Suprapubic skin (tissue), 4 donors: ENCODE measurements around the gene CSMD2.

Experiments used
- EP300 ChIP-seq: sonication (generic); formaldehyde crosslinking; IDR thresholded peaks from one replicate; pipeline ENCODE4 v1.6.1; 2017; ENCODE audit warnings: antibody characterized with exemption
- POLR2A ChIP-seq, 2 donors: fragments of 450-650 bp; IDR thresholded peaks; one replicate each; pipeline ENCODE4 v1.6.1; 2017; ENCODE audit warnings: antibody characterized with exemption in 2 of 2, mild to moderate bottlenecking in 2 of 2, moderate library complexity in 2 of 2
- POLR2AphosphoS5 ChIP-seq, 3 donors: sonication (generic); formaldehyde crosslinking; IDR thresholded peaks; one replicate each; pipeline ENCODE4 v1.6.1; 2017; ENCODE audit warnings: antibody characterized with exemption in 3 of 3
- TF ChIP-seq, protein P1 (sequence below), 2 donors: fragments of 200-600 bp in 1 of 2; fragments of 450-650 bp in 1 of 2; sonication (generic) in 1 of 2; IDR thresholded peaks; one replicate each; pipeline ENCODE4 v1.5.1; 2016 to 2019; ENCODE audit warnings: antibody characterized with exemption in 2 of 2, mild to moderate bottlenecking in 1 of 2, moderate library complexity in 1 of 2

DNA sequence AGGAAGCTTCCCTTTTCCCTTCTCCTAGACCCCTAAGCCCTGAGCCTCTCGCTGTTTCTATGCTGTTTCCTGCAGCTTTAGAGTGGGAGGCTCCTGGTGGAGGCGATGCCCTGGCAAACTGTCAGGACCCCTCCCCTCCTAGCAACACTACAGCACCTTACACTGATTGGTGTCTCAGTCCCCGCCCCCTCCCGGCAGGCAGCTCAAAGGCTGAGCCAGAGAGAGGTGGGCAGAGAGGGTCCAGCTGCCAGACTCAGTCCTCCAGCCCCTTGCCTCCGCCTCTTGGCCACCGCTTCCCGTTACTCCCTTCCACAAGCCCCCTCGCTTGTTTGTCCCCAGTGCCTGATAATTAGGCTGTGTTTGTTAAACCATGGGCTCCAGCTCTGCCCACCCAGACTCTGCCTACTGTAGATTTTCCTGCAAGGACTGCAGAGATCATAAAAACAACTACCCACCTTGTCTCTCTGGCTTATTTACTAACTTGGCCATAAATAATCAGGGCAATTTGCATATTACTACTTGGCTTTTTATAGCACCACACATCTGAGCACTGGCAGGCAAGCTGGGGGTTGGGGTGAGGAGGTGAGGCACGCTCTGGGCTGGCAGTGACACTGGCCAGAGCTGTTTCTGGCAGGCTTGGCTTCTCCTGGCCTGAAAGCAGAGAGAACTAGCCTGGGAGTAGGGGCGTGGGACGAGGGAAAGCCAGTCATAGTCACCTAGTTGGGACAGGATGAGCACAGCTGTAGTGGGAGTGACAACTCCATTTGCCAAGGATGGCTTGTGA lies 107.5 kb downstream of the CSMD2 start:
- TF ChIP-seq POLR2A (IDR thresholded peaks at IDR 0.05): no peak
- TF ChIP-seq, protein P1, sequence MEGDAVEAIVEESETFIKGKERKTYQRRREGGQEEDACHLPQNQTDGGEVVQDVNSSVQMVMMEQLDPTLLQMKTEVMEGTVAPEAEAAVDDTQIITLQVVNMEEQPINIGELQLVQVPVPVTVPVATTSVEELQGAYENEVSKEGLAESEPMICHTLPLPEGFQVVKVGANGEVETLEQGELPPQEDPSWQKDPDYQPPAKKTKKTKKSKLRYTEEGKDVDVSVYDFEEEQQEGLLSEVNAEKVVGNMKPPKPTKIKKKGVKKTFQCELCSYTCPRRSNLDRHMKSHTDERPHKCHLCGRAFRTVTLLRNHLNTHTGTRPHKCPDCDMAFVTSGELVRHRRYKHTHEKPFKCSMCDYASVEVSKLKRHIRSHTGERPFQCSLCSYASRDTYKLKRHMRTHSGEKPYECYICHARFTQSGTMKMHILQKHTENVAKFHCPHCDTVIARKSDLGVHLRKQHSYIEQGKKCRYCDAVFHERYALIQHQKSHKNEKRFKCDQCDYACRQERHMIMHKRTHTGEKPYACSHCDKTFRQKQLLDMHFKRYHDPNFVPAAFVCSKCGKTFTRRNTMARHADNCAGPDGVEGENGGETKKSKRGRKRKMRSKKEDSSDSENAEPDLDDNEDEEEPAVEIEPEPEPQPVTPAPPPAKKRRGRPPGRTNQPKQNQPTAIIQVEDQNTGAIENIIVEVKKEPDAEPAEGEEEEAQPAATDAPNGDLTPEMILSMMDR (IDR thresholded peaks at IDR 0.05): no peak
- no peak for TF ChIP-seq POLR2AphosphoS5 (IDR thresholded peaks at IDR 0.05)
- no peak for TF ChIP-seq EP300
